ENCODE results near the gene RNF186. TPM values are rescaled to one million over a fixed set of nuclear protein-coding genes. Genes with fewer than 3 reads are reported as not detected.

The RNF186 gene
- polyA plus RNA-seq, 2 donors: 0.06 TPM; not detected in 1

DNA sequence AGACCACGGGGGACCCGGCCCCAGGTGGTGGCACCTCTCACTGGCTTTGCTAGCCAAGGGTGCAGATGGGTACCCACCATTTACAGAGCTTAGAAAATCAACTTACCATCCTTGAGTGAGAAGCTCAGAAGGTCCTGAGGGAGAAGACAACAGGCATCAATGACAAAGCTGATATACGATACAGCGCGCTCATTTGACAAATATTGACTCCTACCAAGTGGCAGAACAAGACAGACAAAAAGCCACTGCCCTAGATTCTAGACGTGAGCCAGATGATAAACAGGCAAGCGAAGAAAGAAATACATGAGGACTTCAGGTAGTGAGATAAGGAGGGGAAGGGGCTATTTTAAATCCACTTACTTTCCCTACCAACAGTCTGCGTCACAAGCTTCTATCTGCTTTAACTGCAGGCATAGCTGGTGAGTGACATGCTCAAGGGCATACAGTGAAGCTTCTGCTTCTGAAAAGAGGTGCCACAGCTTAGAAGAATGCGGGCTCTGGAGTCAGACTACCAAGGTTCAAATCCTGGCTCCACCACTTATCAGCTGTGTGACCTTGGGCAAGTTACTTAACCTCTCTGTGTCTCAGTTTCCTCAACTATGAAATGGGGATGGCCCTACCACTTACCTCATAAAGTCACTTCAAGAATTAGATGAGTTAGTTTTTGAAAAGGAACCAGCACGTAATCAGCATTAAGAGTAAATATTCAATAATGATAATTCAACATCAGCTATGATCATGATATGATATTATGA is 44.5 kb downstream of the RNF186 start:
- H3K36me3 ChIP-seq (ENCODE audit: control insufficient read depth in 2 of 2, insufficient read depth in 2 of 2, low read length in 1 of 2): peaks cover 4 to 29% of the 10 kb centered on the region in 2 donors
- no peaks in the 10 kb centered on the region for H3K4me1 ChIP-seq (ENCODE audit: control insufficient read depth in 2 of 2, insufficient read depth in 2 of 2, low read length in 1 of 2)
- H3K9me3 ChIP-seq (ENCODE audit: control insufficient read depth in 2 of 2, insufficient read depth in 1 of 2, low read depth in 1 of 2, low read length in 1 of 2): no peaks in the 10 kb centered on the region
- no peaks in the 10 kb centered on the region for H3K27me3 ChIP-seq (ENCODE audit: control insufficient read depth in 1 of 2, insufficient read depth in 2 of 2, low read length in 2 of 2)
- H3K4me3 ChIP-seq (ENCODE audit: low read depth in 1 of 2, low read length in 2 of 2): no peak overlapping the region
- no peak overlapping the region for H3K27ac ChIP-seq (ENCODE audit: low read depth in 2 of 2, low read length in 1 of 2)
- WGBS, 2 donors: 82 to 84% methylated on average over 10 of the region's 10 CpGs

- no peaks in the 10 kb centered on the region for H3K4me1 ChIP-seq (ENCODE audit: control insufficient read depth in 2 of 2, insufficient read depth in 2 of 2, low read length in 1 of 2)
- no peaks in the 10 kb centered on the region for H3K27me3 ChIP-seq (ENCODE audit: control insufficient read depth in 1 of 2, insufficient read depth in 2 of 2, low read length in 2 of 2)
- WGBS, 2 donors: 81 to 89% methylated on average over 10 of the region's 10 CpGs
- no peak overlapping the region for H3K27ac ChIP-seq (ENCODE audit: low read depth in 2 of 2, low read length in 1 of 2)
- peaks cover 4 to 29% of the 10 kb centered on the region in 2 donors for H3K36me3 ChIP-seq (ENCODE audit: control insufficient read depth in 2 of 2, insufficient read depth in 2 of 2, low read length in 1 of 2)
- H3K9me3 ChIP-seq (ENCODE audit: control insufficient read depth in 2 of 2, insufficient read depth in 1 of 2, low read depth in 1 of 2, low read length in 1 of 2): no peaks in the 10 kb centered on the region
- no peak overlapping the region for H3K4me3 ChIP-seq (ENCODE audit: low read depth in 1 of 2, low read length in 2 of 2)
Observed at GRCh38 chr1:19769211-19769932, 45.7 kb downstream of the RNF186 start.

- H3K27ac ChIP-seq (ENCODE audit: low read depth in 2 of 2, low read length in 1 of 2): no peak overlapping the region
- no peaks in the 10 kb centered on the region for H3K9me3 ChIP-seq (ENCODE audit: control insufficient read depth in 2 of 2, insufficient read depth in 1 of 2, low read depth in 1 of 2, low read length in 1 of 2)
- no peak overlapping the region for H3K4me3 ChIP-seq (ENCODE audit: low read depth in 1 of 2, low read length in 2 of 2)
- 84 to 86% methylated on average over 18 of the region's 18 CpGs for WGBS, 2 donors
- H3K36me3 ChIP-seq (ENCODE audit: control insufficient read depth in 2 of 2, insufficient read depth in 2 of 2, low read length in 1 of 2): peaks cover 4 to 26% of the 10 kb centered on the region in 2 donors
- no peaks in the 10 kb centered on the region for H3K4me1 ChIP-seq (ENCODE audit: control insufficient read depth in 2 of 2, insufficient read depth in 2 of 2, low read length in 1 of 2)
- no peaks in the 10 kb centered on the region for H3K27me3 ChIP-seq (ENCODE audit: control insufficient read depth in 1 of 2, insufficient read depth in 2 of 2, low read length in 2 of 2)
Observed at GRCh38 chr1:19768353-19769210, 46.5 kb downstream of the RNF186 start.

DNA sequence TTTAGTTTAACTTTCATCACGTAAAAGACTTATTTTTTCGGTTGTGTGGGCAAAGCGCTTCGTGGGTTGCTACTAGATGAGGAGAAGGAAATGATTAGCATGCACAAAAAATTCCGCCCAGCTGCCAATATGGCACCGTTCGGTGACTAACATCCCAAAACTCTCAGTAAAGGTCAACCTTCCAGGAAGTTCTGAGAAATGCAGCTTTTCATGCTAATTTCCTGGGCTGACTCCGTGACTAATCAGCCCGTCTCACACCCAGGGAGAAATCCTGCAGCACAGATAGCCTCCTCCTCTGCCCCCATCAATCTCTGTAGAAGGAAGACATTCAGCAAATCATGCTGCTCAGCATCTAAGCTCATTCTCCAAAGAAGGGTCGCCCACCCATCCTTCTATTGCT is 49.5 kb downstream of the RNF186 start:
- 72 to 83% methylated on average over 10 of the region's 10 CpGs for WGBS, 2 donors
- no peak overlapping the region for H3K27ac ChIP-seq (ENCODE audit: low read depth in 2 of 2, low read length in 1 of 2)
- no peak overlapping the region for H3K4me3 ChIP-seq (ENCODE audit: low read depth in 1 of 2, low read length in 2 of 2)

GRCh38 chr1:19764848-19765247 is 50.2 kb downstream of the RNF186 start:
- no peaks in the 10 kb centered on the region for H3K4me1 ChIP-seq (ENCODE audit: control insufficient read depth in 2 of 2, insufficient read depth in 2 of 2, low read length in 1 of 2)

More for the DNA sequence above, 49.5 kb downstream of the RNF186 start:
- Histone ChIP-seq H3K36me3 (ENCODE audit: control insufficient read depth in 2 of 2, insufficient read depth in 2 of 2, low read length in 1 of 2) (peaks cover 4 to 20% of the 10 kb centered on the region in 2 donors), H3K9me3 (ENCODE audit: control insufficient read depth in 2 of 2, insufficient read depth in 1 of 2, low read depth in 1 of 2, low read length in 1 of 2) (no peaks in the 10 kb centered on the region), H3K27me3 (ENCODE audit: control insufficient read depth in 1 of 2, insufficient read depth in 2 of 2, low read length in 2 of 2) (no peaks in the 10 kb centered on the region), H3K4me1 (ENCODE audit: control insufficient read depth in 2 of 2, insufficient read depth in 2 of 2, low read length in 1 of 2) (no peaks in the 10 kb centered on the region)

More at GRCh38 chr1:19764848-19765247, 50.2 kb downstream of the RNF186 start:
- Histone ChIP-seq H3K9me3 (ENCODE audit: control insufficient read depth in 2 of 2, insufficient read depth in 1 of 2, low read depth in 1 of 2, low read length in 1 of 2) (no peaks in the 10 kb centered on the region), H3K4me3 (ENCODE audit: low read depth in 1 of 2, low read length in 2 of 2) (no peak overlapping the region), H3K36me3 (ENCODE audit: control insufficient read depth in 2 of 2, insufficient read depth in 2 of 2, low read length in 1 of 2) (peaks cover 4 to 15% of the 10 kb centered on the region in 2 donors), H3K27ac (ENCODE audit: low read depth in 2 of 2, low read length in 1 of 2) (no peak overlapping the region), H3K27me3 (ENCODE audit: control insufficient read depth in 1 of 2, insufficient read depth in 2 of 2, low read length in 2 of 2) (no peaks in the 10 kb centered on the region)
- WGBS, 2 donors: 86 to 90% methylated on average over 5 of the region's 5 CpGs

Other genes with a start within 250 kb of the RNF186 start
- 100 to 1,000 TPM in 1 of 2 donors, 10 to 100 TPM in 1; 91.7 to 111 TPM for gene NBL1, start 171.0 kb downstream of the RNF186 start, polyA plus RNA-seq
- gene HTR6, start 150.4 kb downstream of the RNF186 start, polyA plus RNA-seq: under 1 TPM in 1 of 2 donors, not detected in 1; 0.02 TPM
- gene TMCO4, start 15.4 kb downstream of the RNF186 start, polyA plus RNA-seq: 10 to 100 TPM; 14.2 to 26.2 TPM
- gene OTUD3, start 67.1 kb upstream of the RNF186 start, polyA plus RNA-seq: 1 to 10 TPM; 1.4 to 2.4 TPM
- not detected for gene PLA2G2E, start 108.3 kb upstream of the RNF186 start, polyA plus RNA-seq
- gene PLA2G2A, start 164.3 kb upstream of the RNF186 start, polyA plus RNA-seq: 10 to 100 TPM; 15.7 to 81.7 TPM

Data from esophagus (tissue), 2 donors.